22Rv1 (cell line): Measurements from ENCODE around the gene ARHGAP18.

Experiments used
- H3K27ac ChIP-seq: fragments of 450-650 bp; 2 replicates; pipeline ENCODE4 v1.5.1; 2017
- ZFX ChIP-seq: fragments of 450-650 bp; IDR thresholded peaks from 2 replicates; pipeline ENCODE4 v1.6.1; 2017; ENCODE audit warnings: antibody characterized with exemption, borderline replicate concordance
- TF ChIP-seq, protein P1 (sequence below): fragments of 450-650 bp; IDR thresholded peaks from 2 replicates; pipeline ENCODE4 v1.5.1; 2017; ENCODE audit warnings: mild to moderate bottlenecking

The ARHGAP18 gene

DNA sequence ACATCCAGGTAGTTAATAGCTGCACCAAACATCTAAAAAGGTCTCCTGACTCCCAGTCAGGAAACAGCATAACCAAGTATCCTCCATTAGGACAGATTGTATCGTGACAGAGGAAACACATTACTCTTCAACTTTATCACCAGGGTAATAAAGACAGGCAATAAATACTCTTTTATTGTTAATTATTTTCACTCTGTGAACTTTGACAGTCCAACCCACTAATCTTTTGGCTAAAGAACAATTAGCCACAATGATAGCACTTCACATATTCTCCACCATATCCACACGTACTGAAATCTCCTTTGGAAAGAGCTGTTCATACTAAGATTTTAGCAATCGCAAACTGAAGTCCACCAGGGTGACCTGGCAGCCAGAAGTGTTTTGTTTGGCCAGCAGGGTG lies 46.4 kb downstream of the ARHGAP18 start:
- no peak overlapping the region for H3K27ac ChIP-seq
- TF ChIP-seq ZFX = no peak
- TF ChIP-seq, protein P1, sequence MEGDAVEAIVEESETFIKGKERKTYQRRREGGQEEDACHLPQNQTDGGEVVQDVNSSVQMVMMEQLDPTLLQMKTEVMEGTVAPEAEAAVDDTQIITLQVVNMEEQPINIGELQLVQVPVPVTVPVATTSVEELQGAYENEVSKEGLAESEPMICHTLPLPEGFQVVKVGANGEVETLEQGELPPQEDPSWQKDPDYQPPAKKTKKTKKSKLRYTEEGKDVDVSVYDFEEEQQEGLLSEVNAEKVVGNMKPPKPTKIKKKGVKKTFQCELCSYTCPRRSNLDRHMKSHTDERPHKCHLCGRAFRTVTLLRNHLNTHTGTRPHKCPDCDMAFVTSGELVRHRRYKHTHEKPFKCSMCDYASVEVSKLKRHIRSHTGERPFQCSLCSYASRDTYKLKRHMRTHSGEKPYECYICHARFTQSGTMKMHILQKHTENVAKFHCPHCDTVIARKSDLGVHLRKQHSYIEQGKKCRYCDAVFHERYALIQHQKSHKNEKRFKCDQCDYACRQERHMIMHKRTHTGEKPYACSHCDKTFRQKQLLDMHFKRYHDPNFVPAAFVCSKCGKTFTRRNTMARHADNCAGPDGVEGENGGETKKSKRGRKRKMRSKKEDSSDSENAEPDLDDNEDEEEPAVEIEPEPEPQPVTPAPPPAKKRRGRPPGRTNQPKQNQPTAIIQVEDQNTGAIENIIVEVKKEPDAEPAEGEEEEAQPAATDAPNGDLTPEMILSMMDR = no peak

- H3K27ac ChIP-seq = no peak overlapping the region
- TF ChIP-seq, protein P1 = no peak
- no peak for TF ChIP-seq ZFX
These were observed 47.0 kb downstream of the ARHGAP18 start for GRCh38 chr6:129662980-129663431.

- TF ChIP-seq, protein P1 = no peak
- TF ChIP-seq ZFX = no peak
- H3K27ac ChIP-seq = no peak overlapping the region
These were observed 47.6 kb downstream of the ARHGAP18 start for GRCh38 chr6:129662406-129662766.

- TF ChIP-seq, protein P1 = no peak
- TF ChIP-seq ZFX = no peak
- H3K27ac ChIP-seq = no peak overlapping the region
These were observed 48.2 kb downstream of the ARHGAP18 start for GRCh38 chr6:129661536-129662405.

DNA sequence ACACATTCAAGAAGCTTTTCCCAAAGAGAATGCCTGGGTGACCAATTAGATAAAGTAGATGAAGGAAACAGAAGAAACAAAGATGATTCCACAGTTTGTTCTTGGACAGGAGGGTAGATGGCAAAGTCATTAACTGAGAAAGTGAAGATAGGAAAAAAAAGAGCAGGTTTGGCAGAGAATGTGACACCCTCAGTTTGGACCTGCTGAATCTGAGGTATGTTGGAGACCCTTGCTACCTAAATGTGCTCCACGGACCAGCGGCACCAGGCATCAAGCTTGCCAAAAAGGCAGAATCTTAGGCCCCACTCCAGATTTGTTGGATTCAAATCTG lies 49.7 kb downstream of the ARHGAP18 start:
- TF ChIP-seq ZFX = no peak
- peak overlapping the region; percentile 31 for H3K27ac ChIP-seq

GRCh38 chr6:129659590-129660345 lies 50.2 kb downstream of the ARHGAP18 start:
- TF ChIP-seq, protein P1 = no peak
- no peak for TF ChIP-seq ZFX
- peak overlapping the region; percentile 31 for H3K27ac ChIP-seq

GRCh38 chr6:129659167-129659566 lies 50.8 kb downstream of the ARHGAP18 start:
- H3K27ac ChIP-seq = no peak overlapping the region
- TF ChIP-seq, protein P1 = no peak
- no peak for TF ChIP-seq ZFX
